ENCODE data around the gene TSC22D2.

The TSC22D2 gene

DNA sequence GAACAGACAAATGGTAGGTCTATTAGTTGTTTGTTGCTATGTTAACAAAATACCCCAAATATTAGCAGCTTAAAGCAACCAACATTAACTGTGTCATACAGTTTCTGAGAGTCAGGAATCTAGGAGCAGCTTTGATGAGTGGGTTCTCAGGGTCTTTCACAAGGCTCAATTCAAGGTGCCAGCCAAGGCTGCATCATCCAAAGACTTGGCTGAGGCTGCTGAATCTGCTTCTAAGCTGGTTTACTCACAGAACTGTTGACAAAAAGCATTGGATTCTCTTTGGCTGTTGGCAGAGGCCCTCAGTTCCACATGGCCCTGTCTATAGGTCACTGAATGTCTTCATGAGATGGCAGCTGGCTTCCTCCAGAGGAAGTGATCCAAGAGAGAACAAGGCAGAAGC, 40.3 kb upstream of the TSC22D2 start:
- no peak overlapping the region for H3K4me3 ChIP-seq (ENCODE audit: low read length)
- TF ChIP-seq, protein P1, sequence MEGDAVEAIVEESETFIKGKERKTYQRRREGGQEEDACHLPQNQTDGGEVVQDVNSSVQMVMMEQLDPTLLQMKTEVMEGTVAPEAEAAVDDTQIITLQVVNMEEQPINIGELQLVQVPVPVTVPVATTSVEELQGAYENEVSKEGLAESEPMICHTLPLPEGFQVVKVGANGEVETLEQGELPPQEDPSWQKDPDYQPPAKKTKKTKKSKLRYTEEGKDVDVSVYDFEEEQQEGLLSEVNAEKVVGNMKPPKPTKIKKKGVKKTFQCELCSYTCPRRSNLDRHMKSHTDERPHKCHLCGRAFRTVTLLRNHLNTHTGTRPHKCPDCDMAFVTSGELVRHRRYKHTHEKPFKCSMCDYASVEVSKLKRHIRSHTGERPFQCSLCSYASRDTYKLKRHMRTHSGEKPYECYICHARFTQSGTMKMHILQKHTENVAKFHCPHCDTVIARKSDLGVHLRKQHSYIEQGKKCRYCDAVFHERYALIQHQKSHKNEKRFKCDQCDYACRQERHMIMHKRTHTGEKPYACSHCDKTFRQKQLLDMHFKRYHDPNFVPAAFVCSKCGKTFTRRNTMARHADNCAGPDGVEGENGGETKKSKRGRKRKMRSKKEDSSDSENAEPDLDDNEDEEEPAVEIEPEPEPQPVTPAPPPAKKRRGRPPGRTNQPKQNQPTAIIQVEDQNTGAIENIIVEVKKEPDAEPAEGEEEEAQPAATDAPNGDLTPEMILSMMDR (conservative IDR thresholded peaks at IDR 0.05; ENCODE audit: low read length), result no peak
- peak; percentile 71 for DNase-seq (ENCODE audit: low read depth)

DNA sequence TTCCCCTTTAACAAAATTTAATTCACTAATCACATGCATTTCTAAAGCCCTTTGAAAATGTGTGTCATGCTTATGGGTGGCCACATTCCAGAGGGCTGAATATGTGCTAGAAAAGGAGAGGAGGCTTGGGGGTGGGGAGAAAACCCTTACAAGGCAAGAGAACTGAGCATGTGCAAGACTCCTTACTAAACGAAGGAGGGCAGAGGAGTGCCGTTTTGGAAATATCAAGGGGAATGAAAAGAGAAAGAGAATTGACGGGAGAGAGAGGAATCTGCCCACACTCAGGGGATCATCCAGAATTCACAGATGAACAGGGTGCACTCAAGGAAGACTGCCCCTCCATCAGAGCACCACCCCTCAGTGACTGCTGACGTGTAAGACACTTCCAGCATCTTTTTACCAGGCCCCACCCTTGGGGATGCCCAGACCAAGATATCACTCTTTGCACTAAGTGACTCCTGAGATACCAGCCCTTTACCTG, 37.9 kb upstream of the TSC22D2 start:
- peak; percentile 98 for DNase-seq (ENCODE audit: low read depth)
- H3K4me3 ChIP-seq (ENCODE audit: low read length), result peak overlapping the region; percentile 64
- TF ChIP-seq, protein P1 (conservative IDR thresholded peaks at IDR 0.05; ENCODE audit: low read length), result peak; percentile 45; the same call in 1 of the 2 replicates

DNA sequence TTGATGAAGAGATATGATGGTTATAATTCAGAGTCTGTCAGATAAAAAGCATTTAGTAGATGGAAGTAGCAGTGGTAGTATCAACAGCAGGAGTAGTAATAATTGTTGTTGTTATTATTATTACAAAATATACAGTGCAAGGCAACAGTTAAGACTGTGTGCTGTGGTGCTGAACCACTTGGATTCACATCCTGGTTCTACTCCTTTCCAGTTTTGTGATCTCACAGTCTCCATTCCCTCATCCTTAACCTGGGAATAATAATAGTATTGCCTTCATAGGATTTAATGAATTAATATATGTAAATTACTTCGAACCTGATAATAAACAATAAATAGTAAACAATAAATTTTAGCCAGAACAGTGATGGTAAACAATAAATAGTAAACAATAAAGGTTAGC, 37.1 kb upstream of the TSC22D2 start:
- TF ChIP-seq, protein P1 (conservative IDR thresholded peaks at IDR 0.05; ENCODE audit: low read length), result no peak
- peak; percentile 33 for DNase-seq (ENCODE audit: low read depth)
- peak overlapping the region; percentile 64 for H3K4me3 ChIP-seq (ENCODE audit: low read length)

DNA sequence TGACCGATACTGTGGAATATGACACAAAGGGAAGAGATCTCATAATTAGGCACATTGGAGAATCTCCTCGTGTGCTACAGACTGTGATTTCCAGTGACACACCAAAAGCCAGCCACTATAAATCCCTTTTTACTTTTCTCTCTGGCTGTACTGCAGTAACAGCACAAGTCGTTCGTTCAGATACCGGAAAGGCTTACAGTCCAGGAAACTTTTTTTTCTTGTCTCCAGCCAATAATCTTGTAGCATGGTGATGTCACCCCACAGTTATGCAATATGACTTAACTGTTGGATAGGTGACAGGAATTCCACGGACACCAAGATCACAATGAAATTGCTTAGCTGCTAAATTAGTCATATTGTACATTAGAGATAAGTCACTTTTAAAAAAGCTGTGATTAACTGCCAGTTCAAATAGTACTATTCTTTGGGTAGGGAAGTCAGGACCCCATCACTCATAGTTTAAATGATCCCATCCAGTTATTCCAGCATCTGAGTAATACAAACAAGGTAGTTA, 36.3 kb upstream of the TSC22D2 start:
- peak overlapping the region; percentile 64 for H3K4me3 ChIP-seq (ENCODE audit: low read length)
- peak; percentile 99 for DNase-seq (ENCODE audit: low read depth)
- TF ChIP-seq, protein P1 (conservative IDR thresholded peaks at IDR 0.05; ENCODE audit: low read length), result no peak

DNA sequence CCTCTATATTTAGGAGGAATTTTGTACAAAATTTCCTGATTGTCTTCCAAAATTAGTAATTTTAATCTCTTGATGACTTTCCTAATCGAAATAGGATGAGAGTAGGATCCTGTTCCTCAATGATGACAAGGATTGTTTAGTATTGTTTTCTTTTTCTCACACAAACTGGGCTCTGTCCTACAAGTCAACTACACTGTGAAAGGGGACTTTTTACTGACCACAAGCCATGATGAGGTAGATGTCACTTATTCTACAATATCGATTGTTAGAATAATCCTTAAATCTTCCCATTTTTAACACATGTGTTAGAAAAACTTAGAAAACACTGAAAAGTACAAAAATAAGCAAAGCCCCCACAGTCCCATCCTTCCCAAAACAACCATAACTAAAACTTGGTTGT, 35.8 kb upstream of the TSC22D2 start:
- TF ChIP-seq, protein P1 (conservative IDR thresholded peaks at IDR 0.05; ENCODE audit: low read length), result no peak
- no peak for DNase-seq (ENCODE audit: low read depth)

DNA sequence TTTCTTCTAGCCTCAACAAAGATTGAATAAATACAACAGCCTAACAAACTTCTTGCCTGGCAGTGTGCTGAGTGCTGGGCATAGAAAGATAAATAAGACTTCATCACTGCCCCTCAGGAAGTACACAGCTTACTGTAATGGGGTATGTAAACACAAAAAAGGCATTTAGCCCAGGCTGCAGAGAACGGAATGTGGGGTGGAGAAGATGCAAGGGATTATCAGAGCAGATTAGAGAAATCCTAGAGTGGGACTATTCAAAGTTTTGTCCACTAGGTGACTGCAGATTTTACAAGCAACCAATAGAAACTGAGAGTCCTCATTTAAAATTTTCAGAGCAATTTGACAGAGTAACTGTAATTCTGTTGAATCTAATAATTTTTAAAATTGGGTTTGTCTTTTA, 35.4 kb upstream of the TSC22D2 start:
- TF ChIP-seq, protein P1 (conservative IDR thresholded peaks at IDR 0.05; ENCODE audit: low read length), result peak; percentile 44
- no peak overlapping the region for H3K4me3 ChIP-seq (ENCODE audit: low read length)
- DNase-seq (ENCODE audit: low read depth), result peak; percentile 34

More for the DNA sequence above, 35.8 kb upstream of the TSC22D2 start:
- no peak overlapping the region for H3K4me3 ChIP-seq (ENCODE audit: low read length)

DNA sequence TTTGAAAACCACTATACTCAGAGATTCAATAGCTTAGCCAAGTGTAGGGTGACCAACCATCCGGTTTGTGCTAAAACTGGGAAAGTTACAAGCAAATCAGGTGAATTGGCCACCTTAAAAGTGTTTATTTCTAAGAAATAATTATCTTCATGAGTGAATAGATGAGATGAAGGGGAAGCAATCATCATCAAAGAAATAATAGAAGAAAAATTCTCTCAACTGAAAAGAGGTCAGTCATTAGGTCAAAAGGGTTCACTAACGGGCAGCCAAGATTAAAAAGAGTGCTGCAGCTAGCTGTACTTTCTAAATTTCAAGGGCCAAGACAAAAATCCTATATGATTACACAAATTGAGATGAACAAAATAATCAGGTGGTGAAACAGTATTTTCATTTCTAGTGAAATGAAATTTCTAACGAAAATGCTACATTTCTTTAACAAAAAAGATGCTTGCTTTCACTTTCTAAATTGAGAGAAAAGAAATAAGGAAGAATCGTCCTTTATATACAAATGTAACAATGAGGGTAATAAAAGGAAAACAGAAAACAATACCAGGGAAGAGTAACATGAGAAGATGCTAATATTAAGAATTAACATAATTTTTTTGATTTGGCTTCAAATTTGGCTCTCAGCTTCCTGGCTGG, 34.7 kb upstream of the TSC22D2 start:
- H3K4me3 ChIP-seq (ENCODE audit: low read length), result no peak overlapping the region
- DNase-seq (ENCODE audit: low read depth), result no peak
- TF ChIP-seq, protein P1 (conservative IDR thresholded peaks at IDR 0.05; ENCODE audit: low read length), result no peak
